ENCODE measurements around the gene GSN.

GSN gene

GRCh38 chr9:121275781-121276658 lies 8.1 kb downstream of the GSN start:
- no peaks in the 10 kb centered on the region for H3K36me3 ChIP-seq (ENCODE audit: insufficient read depth)
- no peaks in the 10 kb centered on the region for H3K4me1 ChIP-seq (ENCODE audit: low read depth, poor library complexity, severe bottlenecking)
- no peak overlapping the region for H3K27ac ChIP-seq
- no peak overlapping the region for H3K9ac ChIP-seq
- H3K27me3 ChIP-seq (ENCODE audit: insufficient read depth, low read depth), result no peaks in the 10 kb centered on the region
- TF ChIP-seq, protein P1, sequence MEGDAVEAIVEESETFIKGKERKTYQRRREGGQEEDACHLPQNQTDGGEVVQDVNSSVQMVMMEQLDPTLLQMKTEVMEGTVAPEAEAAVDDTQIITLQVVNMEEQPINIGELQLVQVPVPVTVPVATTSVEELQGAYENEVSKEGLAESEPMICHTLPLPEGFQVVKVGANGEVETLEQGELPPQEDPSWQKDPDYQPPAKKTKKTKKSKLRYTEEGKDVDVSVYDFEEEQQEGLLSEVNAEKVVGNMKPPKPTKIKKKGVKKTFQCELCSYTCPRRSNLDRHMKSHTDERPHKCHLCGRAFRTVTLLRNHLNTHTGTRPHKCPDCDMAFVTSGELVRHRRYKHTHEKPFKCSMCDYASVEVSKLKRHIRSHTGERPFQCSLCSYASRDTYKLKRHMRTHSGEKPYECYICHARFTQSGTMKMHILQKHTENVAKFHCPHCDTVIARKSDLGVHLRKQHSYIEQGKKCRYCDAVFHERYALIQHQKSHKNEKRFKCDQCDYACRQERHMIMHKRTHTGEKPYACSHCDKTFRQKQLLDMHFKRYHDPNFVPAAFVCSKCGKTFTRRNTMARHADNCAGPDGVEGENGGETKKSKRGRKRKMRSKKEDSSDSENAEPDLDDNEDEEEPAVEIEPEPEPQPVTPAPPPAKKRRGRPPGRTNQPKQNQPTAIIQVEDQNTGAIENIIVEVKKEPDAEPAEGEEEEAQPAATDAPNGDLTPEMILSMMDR (conservative IDR thresholded peaks at IDR 0.05; ENCODE audit: low read depth, low read length), result no peak
- no peak overlapping the region for H2AFZ ChIP-seq (ENCODE audit: low read depth)
- no peaks in the 10 kb centered on the region for H4K20me1 ChIP-seq (ENCODE audit: insufficient read depth)
- no peaks in the 10 kb centered on the region for H3K79me2 ChIP-seq (ENCODE audit: insufficient read depth, low read depth)
- H3K4me2 ChIP-seq, result no peak overlapping the region
- no peak overlapping the region for H3K4me3 ChIP-seq (IDR thresholded peaks at IDR 0.05; ENCODE audit: insufficient read depth, low read depth, low read length)

DNA sequence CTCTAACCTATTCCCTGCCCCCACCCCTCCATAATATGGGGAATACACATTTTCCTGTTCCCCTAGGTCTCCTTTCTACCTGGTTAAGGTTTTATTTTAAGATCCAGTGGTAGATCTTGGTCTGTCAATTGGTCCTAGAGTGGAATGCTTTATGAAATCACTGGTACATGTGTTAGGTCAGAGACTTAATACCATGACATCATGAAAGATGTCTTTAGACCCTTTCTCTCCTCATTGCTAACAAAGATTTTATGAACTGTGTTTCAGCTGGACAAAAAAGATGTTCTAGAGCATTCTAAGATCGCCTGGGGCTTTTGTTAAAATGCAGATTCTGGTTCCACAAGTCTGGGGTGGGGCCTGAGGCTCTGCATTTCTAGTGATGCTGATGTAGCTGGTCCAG lies 9.1 kb downstream of the GSN start:
- Histone ChIP-seq H3K36me3 (ENCODE audit: insufficient read depth) (no peaks in the 10 kb centered on the region), H3K4me2 (no peak overlapping the region), H2AFZ (ENCODE audit: low read depth) (no peak overlapping the region), H4K20me1 (ENCODE audit: insufficient read depth) (no peaks in the 10 kb centered on the region), H3K27ac (no peak overlapping the region), H3K9ac (no peak overlapping the region), H3K27me3 (ENCODE audit: insufficient read depth, low read depth) (no peaks in the 10 kb centered on the region), H3K4me1 (ENCODE audit: low read depth, poor library complexity, severe bottlenecking) (no peaks in the 10 kb centered on the region), H3K4me3 (IDR thresholded peaks at IDR 0.05; ENCODE audit: insufficient read depth, low read depth, low read length) (no peak overlapping the region), H3K79me2 (ENCODE audit: insufficient read depth, low read depth) (no peaks in the 10 kb centered on the region)
- TF ChIP-seq, protein P1 (conservative IDR thresholded peaks at IDR 0.05; ENCODE audit: low read depth, low read length), result no peak

- Histone ChIP-seq H3K4me1 (ENCODE audit: low read depth, poor library complexity, severe bottlenecking) (no peaks in the 10 kb centered on the region), H4K20me1 (ENCODE audit: insufficient read depth) (no peaks in the 10 kb centered on the region), H3K27me3 (ENCODE audit: insufficient read depth, low read depth) (no peaks in the 10 kb centered on the region), H3K9ac (no peak overlapping the region), H2AFZ (ENCODE audit: low read depth) (no peak overlapping the region), H3K4me3 (IDR thresholded peaks at IDR 0.05; ENCODE audit: insufficient read depth, low read depth, low read length) (no peak overlapping the region), H3K27ac (no peak overlapping the region), H3K36me3 (ENCODE audit: insufficient read depth) (no peaks in the 10 kb centered on the region), H3K79me2 (ENCODE audit: insufficient read depth, low read depth) (no peaks in the 10 kb centered on the region), H3K4me2 (no peak overlapping the region)
- TF ChIP-seq, protein P1 (conservative IDR thresholded peaks at IDR 0.05; ENCODE audit: low read depth, low read length), result no peak
Measured at GRCh38 chr9:121277518-121278295, 9.7 kb downstream of the GSN start.

DNA sequence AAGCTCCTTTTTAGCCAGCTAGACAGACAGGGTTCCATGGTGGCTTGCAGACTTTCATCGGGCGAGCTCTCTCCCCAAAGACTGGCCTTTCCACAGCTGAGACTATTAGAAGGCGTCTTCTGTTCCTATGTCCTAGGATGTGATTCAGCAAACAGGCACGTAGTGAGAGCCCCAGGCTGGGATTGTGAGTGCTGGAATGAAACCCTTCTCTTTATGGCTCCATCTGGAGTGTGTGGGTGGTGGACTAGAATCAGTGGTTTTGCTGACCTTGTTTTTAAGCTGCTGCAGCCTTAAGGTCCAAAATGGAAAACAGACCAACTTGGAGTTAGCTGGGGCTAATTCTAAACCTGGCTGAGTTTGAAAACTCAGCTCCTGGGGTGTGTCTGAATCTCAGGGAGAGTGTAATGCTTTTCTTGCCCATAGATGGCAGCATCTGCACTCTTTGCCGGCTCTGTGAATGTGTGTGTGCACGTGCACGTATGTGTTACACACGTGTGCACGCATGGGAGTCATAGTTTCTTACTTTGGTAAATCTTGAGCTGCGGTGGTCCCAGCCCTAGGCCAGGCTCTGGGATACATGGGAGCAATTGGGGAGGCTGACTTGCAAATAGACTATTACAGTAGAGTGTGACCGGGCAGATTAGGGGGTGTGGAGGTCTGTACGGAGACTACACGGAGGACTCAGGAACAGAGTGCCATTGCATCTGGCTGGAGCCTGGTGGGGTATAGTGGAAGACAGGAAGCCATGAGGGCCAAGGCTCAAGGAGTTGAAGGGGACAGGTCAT lies 10.7 kb downstream of the GSN start:
- peak overlapping the region; percentile 65 for H2AFZ ChIP-seq (ENCODE audit: low read depth)
- no peaks in the 10 kb centered on the region for H3K79me2 ChIP-seq (ENCODE audit: insufficient read depth, low read depth)
- H3K4me1 ChIP-seq (ENCODE audit: low read depth, poor library complexity, severe bottlenecking), result no peaks in the 10 kb centered on the region
- H4K20me1 ChIP-seq (ENCODE audit: insufficient read depth), result no peaks in the 10 kb centered on the region
- TF ChIP-seq, protein P1 (conservative IDR thresholded peaks at IDR 0.05; ENCODE audit: low read depth, low read length), result peak; percentile 86
- H3K9ac ChIP-seq, result no peak overlapping the region
- no peak overlapping the region; the same call in 1 of the 2 replicates for H3K4me2 ChIP-seq
- H3K27ac ChIP-seq, result no peak overlapping the region
- no peaks in the 10 kb centered on the region for H3K36me3 ChIP-seq (ENCODE audit: insufficient read depth)
- no peak overlapping the region for H3K4me3 ChIP-seq (IDR thresholded peaks at IDR 0.05; ENCODE audit: insufficient read depth, low read depth, low read length)
- H3K27me3 ChIP-seq (ENCODE audit: insufficient read depth, low read depth), result no peaks in the 10 kb centered on the region

Measured in KMS-11 (cell line).